NOMO-1 treated with dmso at 0.1 percent for 144 hours (cell line): ENCODE data around the gene SLC44A5.
"Not testable (repeated sequence)": the region's sequence is repeated elsewhere in the genome, so short reads cannot be mapped to it uniquely, and the experiment has no call there.

Source experiments
- DNase-seq: peaks from one replicate; lab custom pipeline; 2025; ENCODE audit not compliant: unreplicated experiment; lab: John Stamatoyannopoulos, UW

The SLC44A5 gene

GRCh38 chr1:75375476-75376447 is 235.2 kb downstream of the SLC44A5 start:
- not testable (repeated sequence) for DNase-seq

GRCh38 chr1:75373542-75374159 is 237.3 kb downstream of the SLC44A5 start:
- DNase-seq = no peak

GRCh38 chr1:75366595-75366994 is 244.3 kb downstream of the SLC44A5 start:
- DNase-seq = no peak

- no peak for DNase-seq
Observed at GRCh38 chr1:75361260-75361659, 249.7 kb downstream of the SLC44A5 start.

GRCh38 chr1:75354267-75354666 is 256.6 kb downstream of the SLC44A5 start:
- not testable (repeated sequence) for DNase-seq

- no peak for DNase-seq
Observed at GRCh38 chr1:75353051-75353450, 257.9 kb downstream of the SLC44A5 start.

GRCh38 chr1:75345538-75346292 is 265.2 kb downstream of the SLC44A5 start:
- DNase-seq = no peak

GRCh38 chr1:75342786-75343185 is 268.1 kb downstream of the SLC44A5 start:
- DNase-seq = no peak

GRCh38 chr1:75341537-75341936 is 269.4 kb downstream of the SLC44A5 start:
- no peak for DNase-seq

GRCh38 chr1:75338616-75339483 is 272.1 kb downstream of the SLC44A5 start:
- DNase-seq = no peak

- DNase-seq = no peak
Observed at GRCh38 chr1:75334876-75335389, 276.0 kb downstream of the SLC44A5 start.

GRCh38 chr1:75330624-75331023 is 280.3 kb downstream of the SLC44A5 start:
- DNase-seq = no peak

GRCh38 chr1:75328691-75329090 is 282.2 kb downstream of the SLC44A5 start:
- DNase-seq = no peak

GRCh38 chr1:75327395-75327794 is 283.5 kb downstream of the SLC44A5 start:
- no peak for DNase-seq

- DNase-seq = no peak
Observed at GRCh38 chr1:75317976-75318375, 292.9 kb downstream of the SLC44A5 start.

- no peak for DNase-seq
Observed at GRCh38 chr1:75316230-75316629, 294.7 kb downstream of the SLC44A5 start.

- no peak for DNase-seq
Observed at GRCh38 chr1:75312620-75313019, 298.3 kb downstream of the SLC44A5 start.

GRCh38 chr1:75310067-75310466 is 300.8 kb downstream of the SLC44A5 start:
- no peak for DNase-seq

- DNase-seq = no peak
Observed at GRCh38 chr1:75308365-75308764, 302.5 kb downstream of the SLC44A5 start.

- DNase-seq = no peak
Observed at GRCh38 chr1:75305061-75305460, 305.9 kb downstream of the SLC44A5 start.
